ENCODE measurements around the gene SIX5. TPM values are rescaled to one million over a fixed set of nuclear protein-coding genes. Genes with fewer than 3 reads are reported as not detected.

SIX5 gene
- total RNA-seq, 1 donor from 2014 or later: 15.5 TPM

GRCh38 chr19:45794627-45795026 lies 25.6 kb upstream of the SIX5 start:
- H3K4me1 ChIP-seq: peaks cover 19% of the 10 kb centered on the region
- H3K4me3 ChIP-seq: no peak overlapping the region
- no peaks in the 10 kb centered on the region for H3K27me3 ChIP-seq
- H3K9me3 ChIP-seq: no peaks in the 10 kb centered on the region
- no peak overlapping the region for H3K27ac ChIP-seq
- ATAC-seq (no peak), DNase-seq (no peak)
- no peak for TF ChIP-seq CTCF (IDR thresholded peaks at IDR 0.05)
- intact Hi-C loops (cut with DNase I): no loop called here
- H3K36me3 ChIP-seq: peaks cover 10% of the 10 kb centered on the region

GRCh38 chr19:45793876-45794275 lies 24.8 kb upstream of the SIX5 start:
- Histone ChIP-seq H3K36me3 (peaks cover 17% of the 10 kb centered on the region), H3K4me1 (peaks cover 15% of the 10 kb centered on the region), H3K4me3 (no peak overlapping the region), H3K9me3 (no peaks in the 10 kb centered on the region), H3K27me3 (no peaks in the 10 kb centered on the region), H3K27ac (no peak overlapping the region)
- DNase-seq: no peak
- ATAC-seq: no peak
- intact Hi-C loops (cut with DNase I): no loop called here
- TF ChIP-seq CTCF (IDR thresholded peaks at IDR 0.05): no peak

GRCh38 chr19:45793178-45793564 lies 24.1 kb upstream of the SIX5 start:
- no peaks in the 10 kb centered on the region for H3K9me3 ChIP-seq
- H3K36me3 ChIP-seq: peaks cover 24% of the 10 kb centered on the region
- ATAC-seq: no peak
- H3K4me3 ChIP-seq: peak overlapping the region; percentile 67
- H3K27ac ChIP-seq: peak overlapping the region; percentile 28
- no peak for DNase-seq
- peaks cover 15% of the 10 kb centered on the region for H3K4me1 ChIP-seq
- intact Hi-C loops (cut with DNase I): no loop called here
- no peak for TF ChIP-seq CTCF (IDR thresholded peaks at IDR 0.05)
- no peaks in the 10 kb centered on the region for H3K27me3 ChIP-seq

- intact Hi-C loops (cut with DNase I): no loop called here
- ATAC-seq (peak; percentile 98), DNase-seq (peak; percentile 99)
- Histone ChIP-seq H3K27ac (peak within 1 kb of the TSS; percentile 65), H3K4me1 (peaks cover 15% of the 10 kb centered on the region), H3K9me3 (no peaks in the 10 kb centered on the region), H3K4me3 (peak within 1 kb of the TSS; percentile 67), H3K27me3 (no peaks in the 10 kb centered on the region), H3K36me3 (peaks cover 26% of the 10 kb centered on the region)
- TF ChIP-seq CTCF (IDR thresholded peaks at IDR 0.05): no peak
Observed at GRCh38 chr19:45792470-45793177, 23.6 kb upstream of the SIX5 start, which contains the start of gene DMWD. Gene DMWD (minus strand): TSS chr19:45792845. CDS start chr19:45792756, 89 bp downstream.

GRCh38 chr19:45791744-45792469 lies 22.9 kb upstream of the SIX5 start:
- no peak for TF ChIP-seq CTCF (IDR thresholded peaks at IDR 0.05)
- H3K27ac ChIP-seq: peak overlapping the region; percentile 65
- intact Hi-C loops (cut with DNase I): no loop called here

More at GRCh38 chr19:45791744-45792469, 22.9 kb upstream of the SIX5 start:
- Histone ChIP-seq H3K27me3 (no peaks in the 10 kb centered on the region), H3K9me3 (no peaks in the 10 kb centered on the region), H3K4me3 (peak overlapping the region; percentile 67), H3K4me1 (peaks cover 15% of the 10 kb centered on the region), H3K36me3 (peaks cover 28% of the 10 kb centered on the region)
- no peak for ATAC-seq
- no peak for DNase-seq
